ENCODE results near the gene RFX2. TPM values are rescaled to one million over a fixed set of nuclear protein-coding genes. Genes with fewer than 3 reads are reported as not detected.

RFX2 gene
- total and polyA plus RNA-seq, 12 donors: 2.3 to 10.4 (median 4.6) TPM

GRCh38 chr19:5955636-5955935, 154.7 kb downstream of the RFX2 start:
- no peak for DNase-seq
- H3K27me3 ChIP-seq: no peaks in the 10 kb centered on the region
- peak overlapping the region in 4 of 5 donors; percentile 47 to 87 (median 78) for H3K27ac ChIP-seq
- intact Hi-C loops (cut with DNase I): loop anchor here in 1 of 2 donors (5.0 kb wide), 1 partner anchor 38 kb away; no protein-coding TSS in a partner anchor
- no peak overlapping the region for H3K4me3 ChIP-seq
- H3K4me1 ChIP-seq (replicated peaks in 1 of 2): peaks cover 57 to 99% of the 10 kb centered on the region in 2 donors
- no peaks in the 10 kb centered on the region for H3K36me3 ChIP-seq (replicated peaks in 1 of 2)
- WGBS, 4 donors: 65 to 88% (median 71%) methylated on average over 3 of the region's 3 CpGs
- TF ChIP-seq CTCF (IDR thresholded peaks at IDR 0.05): no peak
- TF ChIP-seq POLR2A (IDR thresholded peaks at IDR 0.05): no peak
- no peaks in the 10 kb centered on the region for H3K9me3 ChIP-seq (replicated peaks in 1 of 3)

GRCh38 chr19:5954293-5954692, 156.0 kb downstream of the RFX2 start:
- TF ChIP-seq POLR2A (IDR thresholded peaks at IDR 0.05) (no peak), CTCF (IDR thresholded peaks at IDR 0.05) (no peak)
- Histone ChIP-seq H3K4me1 (replicated peaks in 1 of 2) (peaks cover 44 to 98% of the 10 kb centered on the region in 2 donors), H3K27me3 (no peaks in the 10 kb centered on the region), H3K9me3 (replicated peaks in 1 of 3) (no peaks in the 10 kb centered on the region), H3K27ac (peak overlapping the region; percentile 10 to 87 (median 74)), H3K4me3 (no peak overlapping the region), H3K36me3 (replicated peaks in 1 of 2) (peaks cover 0 to 6% of the 10 kb centered on the region in 2 donors)
- DNase-seq: no peak
- intact Hi-C loops (cut with DNase I): no loop called here
- 27 to 36% (median 30%) methylated on average over 6 of the region's 6 CpGs for WGBS, 4 donors

GRCh38 chr19:5953680-5954213, 156.6 kb downstream of the RFX2 start:
- H3K27ac ChIP-seq: peak overlapping the region; percentile 10 to 87 (median 74)
- no peaks in the 10 kb centered on the region for H3K9me3 ChIP-seq (replicated peaks in 1 of 3)
- intact Hi-C loops (cut with DNase I): no loop called here
- H3K4me1 ChIP-seq (replicated peaks in 1 of 2): peaks cover 44 to 99% of the 10 kb centered on the region in 2 donors
- no peaks in the 10 kb centered on the region for H3K27me3 ChIP-seq
- peak; percentile 46 to 79 (median 70) for DNase-seq
- 41 to 50% (median 47%) methylated on average over 16 to 17 of the region's 17 CpGs for WGBS, 4 donors
- TF ChIP-seq CTCF (IDR thresholded peaks at IDR 0.05) (no peak), POLR2A (IDR thresholded peaks at IDR 0.05) (no peak)
- H3K36me3 ChIP-seq (replicated peaks in 1 of 2): peaks cover 0 to 6% of the 10 kb centered on the region in 2 donors
- H3K4me3 ChIP-seq: no peak overlapping the region

- peak overlapping the region in 4 of 5 donors; percentile 70 to 87 (median 80) for H3K27ac ChIP-seq
- no peaks in the 10 kb centered on the region for H3K27me3 ChIP-seq
- no peaks in the 10 kb centered on the region for H3K9me3 ChIP-seq (replicated peaks in 1 of 3)
- H3K4me3 ChIP-seq: no peak overlapping the region
- intact Hi-C loops (cut with DNase I): no loop called here
- no peak for DNase-seq
- peaks cover 0 to 6% of the 10 kb centered on the region in 2 donors for H3K36me3 ChIP-seq (replicated peaks in 1 of 2)
- WGBS, 4 donors: 60 to 68% (median 66%) methylated on average over 5 of the region's 5 CpGs
- H3K4me1 ChIP-seq (replicated peaks in 1 of 2): peaks cover 44 to 99% of the 10 kb centered on the region in 2 donors
- no peak for TF ChIP-seq POLR2A (IDR thresholded peaks at IDR 0.05)
- TF ChIP-seq CTCF (IDR thresholded peaks at IDR 0.05): no peak
Measured at GRCh38 chr19:5953030-5953589, 157.2 kb downstream of the RFX2 start.
